Testis (tissue), 3 donors: ENCODE data around the gene ACSM2A. TPM values are rescaled to one million over a fixed set of nuclear protein-coding genes. Genes with fewer than 3 reads are reported as not detected.
"Not testable (repeated sequence)": the region's sequence is repeated elsewhere in the genome, so short reads cannot be mapped to it uniquely, and the experiment has no call there.

Experiments used
- DNase-seq: peaks from one replicate; pipeline ENCODE4 v3.0.0-alpha.2; 2019
- H3K27ac ChIP-seq, 2 donors: fragments of 200-600 bp; sonication (generic); one replicate each; pipeline ENCODE4 v1.5.1; 2019
- H3K27me3 ChIP-seq: fragments of 200-600 bp; sonication (generic); one replicate; pipeline ENCODE4 v1.5.1; 2019
- H3K36me3 ChIP-seq: fragments of 200-600 bp; sonication (generic); one replicate; pipeline ENCODE4 v1.5.1; 2017; ENCODE audit warnings: low read depth; ENCODE audit errors: missing control alignments
- H3K4me1 ChIP-seq: fragments of 200-600 bp; sonication (generic); one replicate; pipeline ENCODE4 v1.5.1; 2019
- H3K4me3 ChIP-seq, 2 donors: fragments of 200-600 bp; sonication (generic); one replicate each; pipeline ENCODE4 v1.5.1; 2017 to 2019
- H3K9me3 ChIP-seq: fragments of 200-600 bp; sonication (generic); one replicate; pipeline ENCODE4 v1.5.1; 2017
- CTCF ChIP-seq, 3 experiments: fragments of 450-650 bp in 2 of 3; fragments of 200-600 bp in 1 of 3; sonication (generic) in 1 of 3; IDR thresholded peaks; one replicate each; pipeline ENCODE4 v1.5.1; 2016 to 2019; ENCODE audit warnings: antibody characterized with exemption in 3 of 3, mild to moderate bottlenecking in 2 of 3, moderate library complexity in 1 of 3
- POLR2A ChIP-seq: fragments of 450-650 bp; IDR thresholded peaks from one replicate; pipeline ENCODE4 v1.6.1; 2017; ENCODE audit warnings: antibody characterized with exemption, mild to moderate bottlenecking, moderate library complexity
- WGBS, 2 donors: methylation state at CpG; one replicate each; pipeline ENCODE4 v1.1.5; 2018; 5-methylcytosine and 5-hydroxymethylcytosine counted together
- intact Hi-C: fragments of 100-400 bp; cut with DNase I; formaldehyde crosslinking; loops from one replicate; pipeline ENCODE4 v1.15.1; 2023; ENCODE audit warnings: low total_unique reads
- polyA plus RNA-seq: library from polyadenylated mRNA; stranded (reverse); fragments of 350-450 nt; fragmentation: Illumina TruSeq; extraction: RNeasy Lipid Tissue Mini Kit (QIAGEN cat#74804); gene quantifications from one replicate; pipeline ENCODE4 v1.2.3, GENCODE V29; 2014; ENCODE audit warnings: low read depth, low replicate concordance; ENCODE audit not compliant: insufficient read depth
- total RNA-seq, 2 donors: library from RNA; depleted of rRNA; stranded (reverse); fragments of >200 nt; gene quantifications; one replicate each; pipeline ENCODE4 v1.2.3, GENCODE V29; 2016

ACSM2A gene
- total and polyA plus RNA-seq, 3 donors from 2014 or later, result 0.12 to 0.28 TPM; not detected in 1

GRCh38 chr16:20468954-20469353 lies 17.6 kb downstream of the ACSM2A start:
- H3K9me3 ChIP-seq, intact Hi-C loops: not testable (repeated sequence)

DNA sequence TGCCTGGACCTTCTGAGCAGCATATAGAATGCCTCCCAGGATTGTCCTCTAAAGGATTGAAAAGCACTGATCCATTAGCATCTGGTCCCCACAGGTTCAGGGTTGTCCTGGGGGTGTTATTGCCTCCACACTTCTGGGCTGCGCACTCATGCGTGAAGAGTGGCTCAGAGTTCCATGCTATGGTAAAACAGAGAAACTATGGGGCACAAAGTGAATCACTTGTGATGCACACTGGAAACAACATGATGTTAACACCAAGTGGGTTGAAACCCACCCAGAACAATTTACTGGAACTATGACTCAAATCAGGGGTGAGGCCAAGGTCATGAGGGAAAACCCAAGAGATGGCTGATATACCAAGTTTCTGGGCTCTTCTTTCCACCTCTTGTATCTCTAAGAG lies 18.6 kb downstream of the ACSM2A start:
- H3K27ac ChIP-seq, H3K4me3 ChIP-seq, H3K9me3 ChIP-seq, H3K4me1 ChIP-seq, DNase-seq, H3K27me3 ChIP-seq, intact Hi-C loops, H3K36me3 ChIP-seq: not testable (repeated sequence)
- 92 to 100% methylated on average over 2 of the region's 2 CpGs for WGBS, 2 donors

More at GRCh38 chr16:20468954-20469353, 17.6 kb downstream of the ACSM2A start:
- not testable (repeated sequence) for DNase-seq, H3K27me3 ChIP-seq, H3K4me3 ChIP-seq, H3K27ac ChIP-seq, H3K4me1 ChIP-seq, H3K36me3 ChIP-seq

DNA sequence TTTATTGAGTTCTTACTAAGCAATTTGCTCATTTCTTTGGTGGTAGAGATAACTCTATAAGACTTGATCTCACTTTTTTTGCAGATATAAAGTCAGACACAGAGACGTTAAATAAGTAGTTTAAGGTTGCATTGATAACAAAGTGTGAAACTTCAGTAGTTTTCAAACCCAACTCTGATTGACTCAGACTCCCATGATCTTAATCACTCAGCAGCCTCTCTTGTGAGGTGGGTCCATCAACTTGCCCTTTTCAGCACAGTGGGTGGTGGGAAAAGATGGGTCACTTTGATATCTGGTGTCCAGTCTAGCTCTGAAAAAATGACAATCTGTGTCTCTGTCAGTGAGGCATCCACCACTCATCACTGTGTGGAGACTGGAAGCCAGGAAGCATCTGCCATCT lies 19.4 kb downstream of the ACSM2A start:
- H3K4me1 ChIP-seq, intact Hi-C loops, H3K27me3 ChIP-seq, H3K4me3 ChIP-seq, H3K36me3 ChIP-seq, DNase-seq, H3K9me3 ChIP-seq, H3K27ac ChIP-seq: not testable (repeated sequence)
- 77 to 92% methylated on average over 1 of the region's 1 CpG for WGBS, 2 donors

DNA sequence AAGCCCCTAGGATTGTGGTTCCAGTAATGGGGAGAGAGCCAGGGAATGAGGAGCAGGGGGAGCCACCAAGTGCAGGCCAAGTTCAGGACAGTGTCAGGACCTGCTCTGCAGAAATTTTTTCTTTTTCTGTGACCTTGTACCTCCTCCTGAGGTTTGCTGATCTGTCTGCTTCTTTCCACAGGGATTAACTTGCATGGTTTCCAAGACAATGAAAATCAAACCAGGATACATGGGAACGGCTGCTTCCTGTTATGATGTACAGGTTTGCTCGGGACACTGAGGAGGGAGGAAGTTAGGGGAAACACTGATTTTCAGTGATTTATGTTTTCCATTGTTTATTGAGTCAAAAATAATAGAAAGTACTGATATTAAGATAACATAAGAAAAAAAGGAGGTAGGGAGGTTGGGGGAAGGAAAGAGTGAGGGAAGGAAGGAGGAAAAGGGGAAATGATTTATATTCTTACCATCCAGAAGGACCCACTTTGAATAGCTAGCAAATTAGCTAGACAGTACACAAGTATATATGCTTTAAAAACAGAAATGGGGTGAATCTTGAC lies 25.9 kb downstream of the ACSM2A start:
- H3K9me3 ChIP-seq, H3K4me3 ChIP-seq, H3K27ac ChIP-seq, intact Hi-C loops, H3K4me1 ChIP-seq, H3K27me3 ChIP-seq, H3K36me3 ChIP-seq, DNase-seq: not testable (repeated sequence)
- WGBS, 2 donors, result 68 to 79% methylated on average over 2 of the region's 2 CpGs

GRCh38 chr16:20483989-20484388 lies 32.7 kb downstream of the ACSM2A start:
- H3K36me3 ChIP-seq, intact Hi-C loops, H3K4me1 ChIP-seq, H3K27ac ChIP-seq, H3K4me3 ChIP-seq, H3K9me3 ChIP-seq, DNase-seq, H3K27me3 ChIP-seq: not testable (repeated sequence)
- WGBS, 2 donors, result 60% methylated on average over 1 of the region's 1 CpG; no CpG with 5 or more reads in 1 of the 2 donors

GRCh38 chr16:20484726-20485125 lies 33.4 kb downstream of the ACSM2A start:
- Histone ChIP-seq H3K36me3 (no peaks in the 10 kb centered on the region), H3K27ac (no peak overlapping the region), H3K4me3 (no peak overlapping the region), H3K4me1 (no peaks in the 10 kb centered on the region), H3K9me3 (no peaks in the 10 kb centered on the region), H3K27me3 (no peaks in the 10 kb centered on the region)
- intact Hi-C loops, result no loop called here
- WGBS, 2 donors, result 88 to 100% methylated on average over 1 of the region's 1 CpG
- no peak for TF ChIP-seq POLR2A
- DNase-seq, result no peak

DNA sequence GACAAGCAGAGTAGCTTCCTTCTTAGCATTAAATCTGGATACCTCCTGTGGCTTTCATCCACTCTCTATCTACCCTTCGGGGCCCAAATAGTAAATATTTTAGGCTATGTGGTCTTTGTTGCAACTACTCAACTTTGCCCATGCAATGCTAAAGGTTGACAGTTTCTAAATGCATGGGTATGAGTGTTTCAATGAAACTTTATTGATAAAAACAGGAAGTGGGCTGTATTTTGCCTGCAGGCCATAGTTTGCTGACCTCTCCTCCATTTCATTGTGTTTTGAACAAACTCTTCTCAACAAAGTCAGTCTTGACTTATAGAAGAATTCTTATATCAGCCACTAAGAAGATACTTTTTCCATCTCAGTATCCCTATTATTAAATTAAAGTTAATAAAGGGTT lies 34.1 kb downstream of the ACSM2A start:
- H3K4me3 ChIP-seq, result no peak overlapping the region
- DNase-seq, result no peak
- intact Hi-C loops, result no loop called here
- no peak overlapping the region for H3K27ac ChIP-seq
- no peaks in the 10 kb centered on the region for H3K36me3 ChIP-seq
- H3K4me1 ChIP-seq, result no peaks in the 10 kb centered on the region
- no peaks in the 10 kb centered on the region for H3K27me3 ChIP-seq
- TF ChIP-seq POLR2A, result no peak
- TF ChIP-seq CTCF (IDR thresholded peaks at IDR 0.05), result no peak
- 74 to 83% methylated on average over 1 of the region's 1 CpG for WGBS, 2 donors
- no peaks in the 10 kb centered on the region for H3K9me3 ChIP-seq

- H3K9me3 ChIP-seq, H3K4me3 ChIP-seq, DNase-seq, H3K4me1 ChIP-seq, H3K27ac ChIP-seq, H3K36me3 ChIP-seq, intact Hi-C loops, H3K27me3 ChIP-seq: not testable (repeated sequence)
- no CpG with 5 or more reads among the region's 3 CpGs for WGBS, 2 donors
These were observed 39.7 kb downstream of the ACSM2A start for GRCh38 chr16:20490994-20491393.

- DNase-seq, H3K4me1 ChIP-seq, H3K27ac ChIP-seq, H3K36me3 ChIP-seq, H3K9me3 ChIP-seq, intact Hi-C loops, H3K4me3 ChIP-seq, H3K27me3 ChIP-seq: not testable (repeated sequence)
- WGBS, 2 donors, result no CpG with 5 or more reads among the region's 11 CpGs
These were observed 40.1 kb downstream of the ACSM2A start for GRCh38 chr16:20491448-20491847.
